Loucy (cell line): ENCODE data around the gene AASS.

ENCODE experiments used
- H2AFZ ChIP-seq: fragments of 200-600 bp; sonication (generic); 2 replicates; pipeline ENCODE4 v1.6.0; 2016; ENCODE audit warnings: antibody characterized with exemption, mild to moderate bottlenecking, low read length, moderate library complexity
- H3F3A ChIP-seq: fragments of 200-600 bp; 2 replicates; pipeline ENCODE4 v1.6.0; 2016; ENCODE audit warnings: antibody characterized with exemption, low read depth, mild to moderate bottlenecking
- H3K27me3 ChIP-seq: fragments of 200-600 bp; sonication (generic); 2 replicates; pipeline ENCODE4 v1.6.1; 2014; ENCODE audit warnings: low read length, mild to moderate bottlenecking; ENCODE audit not compliant: insufficient read depth, poor library complexity, severe bottlenecking
- H3K36me3 ChIP-seq: fragments of 200-600 bp; sonication (generic); 2 replicates; pipeline ENCODE4 v1.6.1; 2016; ENCODE audit warnings: low read length; ENCODE audit not compliant: insufficient read depth
- H3K4me1 ChIP-seq: fragments of 200-600 bp; sonication (generic); 2 replicates; pipeline ENCODE4 v1.5.1; 2014; ENCODE audit warnings: low read length, mild to moderate bottlenecking; ENCODE audit not compliant: insufficient read depth, poor library complexity, severe bottlenecking
- H3K4me2 ChIP-seq: fragments of 200-600 bp; sonication (generic); 2 replicates; pipeline ENCODE4 v1.6.0; 2014; ENCODE audit warnings: antibody characterized with exemption, low read length, low read depth, mild to moderate bottlenecking; ENCODE audit not compliant: poor library complexity, severe bottlenecking
- H3K4me3 ChIP-seq: fragments of 200-600 bp; sonication (generic); 2 replicates; pipeline ENCODE4 v1.5.1; 2014; ENCODE audit warnings: low read length, mild to moderate bottlenecking, mixed read lengths; ENCODE audit not compliant: poor library complexity, severe bottlenecking
- H3K79me2 ChIP-seq: fragments of 200-600 bp; sonication (generic); 2 replicates; pipeline ENCODE4 v1.6.1; 2014; ENCODE audit warnings: low read length; ENCODE audit not compliant: insufficient read depth
- H3K9ac ChIP-seq: fragments of 200-600 bp; sonication (generic); 2 replicates; pipeline ENCODE4 v1.6.0; 2014; ENCODE audit warnings: mild to moderate bottlenecking, low read depth, low read length, moderate library complexity; ENCODE audit not compliant: poor library complexity, severe bottlenecking
- H3K9me2 ChIP-seq: fragments of 200-600 bp; sonication (generic); replicated peaks from 2 replicates; pipeline ENCODE4 v1.6.1; 2016; ENCODE audit warnings: low read depth, low read length, mixed read lengths
- H3K9me3 ChIP-seq: fragments of 200-600 bp; sonication (generic); 2 replicates; pipeline ENCODE4 v1.6.1; 2014; ENCODE audit warnings: mild to moderate bottlenecking, antibody characterized with exemption, low read length, low read depth; ENCODE audit not compliant: insufficient read depth
- H4K20me1 ChIP-seq: fragments of 200-600 bp; sonication (generic); 2 replicates; pipeline ENCODE4 v1.6.0; 2014; ENCODE audit warnings: antibody characterized with exemption, low read length, mild to moderate bottlenecking; ENCODE audit not compliant: insufficient read depth, poor library complexity, severe bottlenecking
- EZH2phosphoT487 ChIP-seq: fragments of 200-600 bp; IDR thresholded peaks from 2 replicates; pipeline ENCODE4 v1.6.1; 2018; ENCODE audit warnings: antibody characterized with exemption, mild to moderate bottlenecking, moderate library complexity, borderline replicate concordance
- TF ChIP-seq, protein P1 (sequence below): fragments of 200-600 bp; sonication (generic); conservative IDR thresholded peaks from 2 replicates; pipeline ENCODE4 v1.5.1; 2014; ENCODE audit warnings: mild to moderate bottlenecking, antibody characterized with exemption, low read length

Gene AASS

DNA sequence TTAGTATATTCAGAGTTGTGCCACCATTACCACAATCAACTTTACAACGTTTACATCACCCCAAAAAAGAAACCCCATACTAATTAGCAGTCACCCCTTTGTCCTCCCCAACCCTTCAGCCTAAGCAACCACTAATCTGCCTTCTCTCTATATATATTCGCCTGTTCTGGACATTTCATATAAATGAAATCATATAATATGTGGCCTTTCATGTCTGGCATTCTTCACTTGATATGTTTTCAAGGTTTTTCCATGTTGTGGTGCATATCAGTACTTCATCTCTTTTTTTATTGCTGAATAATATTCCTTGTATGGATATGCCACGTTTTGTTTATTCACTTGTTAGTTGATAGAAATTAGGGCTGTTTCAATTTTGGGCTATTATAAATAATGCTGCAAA, 70.4 kb downstream of the AASS start:
- Histone ChIP-seq H3F3A (no peaks in the 10 kb centered on the region), H3K79me2 (no peaks in the 10 kb centered on the region), H3K9me2 (no peaks in the 10 kb centered on the region), H3K4me3 (no peak overlapping the region), H3K36me3 (no peaks in the 10 kb centered on the region), H2AFZ (no peak overlapping the region), H3K4me1 (no peaks in the 10 kb centered on the region), H3K27me3 (no peaks in the 10 kb centered on the region), H3K4me2 (no peak overlapping the region), H3K9me3 (no peaks in the 10 kb centered on the region), H3K9ac (no peak overlapping the region), H4K20me1 (no peaks in the 10 kb centered on the region)
- TF ChIP-seq EZH2phosphoT487 = no peak
- TF ChIP-seq, protein P1, sequence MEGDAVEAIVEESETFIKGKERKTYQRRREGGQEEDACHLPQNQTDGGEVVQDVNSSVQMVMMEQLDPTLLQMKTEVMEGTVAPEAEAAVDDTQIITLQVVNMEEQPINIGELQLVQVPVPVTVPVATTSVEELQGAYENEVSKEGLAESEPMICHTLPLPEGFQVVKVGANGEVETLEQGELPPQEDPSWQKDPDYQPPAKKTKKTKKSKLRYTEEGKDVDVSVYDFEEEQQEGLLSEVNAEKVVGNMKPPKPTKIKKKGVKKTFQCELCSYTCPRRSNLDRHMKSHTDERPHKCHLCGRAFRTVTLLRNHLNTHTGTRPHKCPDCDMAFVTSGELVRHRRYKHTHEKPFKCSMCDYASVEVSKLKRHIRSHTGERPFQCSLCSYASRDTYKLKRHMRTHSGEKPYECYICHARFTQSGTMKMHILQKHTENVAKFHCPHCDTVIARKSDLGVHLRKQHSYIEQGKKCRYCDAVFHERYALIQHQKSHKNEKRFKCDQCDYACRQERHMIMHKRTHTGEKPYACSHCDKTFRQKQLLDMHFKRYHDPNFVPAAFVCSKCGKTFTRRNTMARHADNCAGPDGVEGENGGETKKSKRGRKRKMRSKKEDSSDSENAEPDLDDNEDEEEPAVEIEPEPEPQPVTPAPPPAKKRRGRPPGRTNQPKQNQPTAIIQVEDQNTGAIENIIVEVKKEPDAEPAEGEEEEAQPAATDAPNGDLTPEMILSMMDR = no peak

DNA sequence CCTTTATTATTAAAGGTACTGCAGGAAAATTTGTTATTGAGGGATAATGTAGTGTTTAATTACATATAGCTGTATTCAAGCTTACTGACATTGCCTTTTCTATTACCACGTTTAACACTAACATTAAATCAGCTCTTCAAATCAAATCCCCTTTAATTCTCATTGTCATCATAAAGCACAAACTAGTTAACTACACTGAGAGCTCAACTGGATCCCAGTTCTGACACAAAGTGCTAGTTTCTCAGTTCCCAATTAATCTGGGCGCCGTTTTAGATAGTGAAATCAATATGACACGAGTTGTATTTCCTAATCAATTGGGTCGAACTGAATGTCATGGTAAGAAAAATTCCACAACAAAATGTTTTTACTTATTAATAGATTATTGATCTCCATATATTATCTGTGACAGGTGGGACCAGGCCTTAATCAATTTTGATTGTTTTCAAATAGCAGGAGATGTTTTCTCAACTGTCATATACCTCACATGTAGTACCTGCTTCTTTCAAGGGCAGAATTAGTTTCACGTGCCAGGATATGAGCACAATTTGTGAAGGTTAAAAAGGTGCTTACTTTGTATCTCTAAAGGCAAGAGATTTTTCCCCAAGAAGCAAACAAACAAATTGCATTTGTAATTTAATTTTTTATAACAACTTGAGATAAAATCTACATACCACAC, 71.0 kb downstream of the AASS start:
- Histone ChIP-seq H3K4me1 (no peaks in the 10 kb centered on the region), H3K4me2 (no peak overlapping the region), H3K9ac (no peak overlapping the region), H4K20me1 (no peaks in the 10 kb centered on the region), H3K9me2 (no peaks in the 10 kb centered on the region), H3K27me3 (no peaks in the 10 kb centered on the region), H3K9me3 (no peaks in the 10 kb centered on the region), H3K4me3 (no peak overlapping the region), H3K36me3 (no peaks in the 10 kb centered on the region), H3F3A (no peaks in the 10 kb centered on the region), H2AFZ (no peak overlapping the region), H3K79me2 (no peaks in the 10 kb centered on the region)
- TF ChIP-seq, protein P1 = no peak
- no peak for TF ChIP-seq EZH2phosphoT487

- Histone ChIP-seq H3K4me1 (no peaks in the 10 kb centered on the region), H3K27me3 (no peaks in the 10 kb centered on the region), H3K79me2 (no peaks in the 10 kb centered on the region), H3K9me2 (no peaks in the 10 kb centered on the region), H3F3A (no peaks in the 10 kb centered on the region), H2AFZ (no peak overlapping the region), H3K4me2 (no peak overlapping the region), H3K36me3 (no peaks in the 10 kb centered on the region), H3K9ac (no peak overlapping the region), H3K9me3 (no peaks in the 10 kb centered on the region), H4K20me1 (no peaks in the 10 kb centered on the region), H3K4me3 (no peak overlapping the region)
- TF ChIP-seq EZH2phosphoT487 = no peak
- TF ChIP-seq, protein P1 = no peak
Observed at GRCh38 chr7:122072272-122072671, 71.8 kb downstream of the AASS start.
